H1 (cell line): ENCODE results near the gene RSAD1. TPM values are rescaled to one million over a fixed set of nuclear protein-coding genes. Genes with fewer than 3 reads are reported as not detected.

ENCODE experiments used
- CTCF ChIA-PET: fragments of 300-600 bp; sonication (Branson Sonifier 250); formaldehyde crosslinking; loops from one replicate; lab custom pipeline; 2021; ENCODE audit not compliant: partially characterized antibody; lab: Charles Lee
- POLR2A ChIA-PET: fragments of 300-600 bp; sonication (Branson Sonifier 250); formaldehyde crosslinking; loops from one replicate; lab custom pipeline; 2021; ENCODE audit warnings: inconsistent platforms; ENCODE audit not compliant: partially characterized antibody; lab: Charles Lee
- DNase-seq, 2 experiments: peaks; one replicate each; pipeline versions ENCODE4 v3.0.0 to v3.0.0-alpha.2; 2010 to 2022; ENCODE audit warnings: low spot score in 2 of 2, low read depth in 1 of 2, mixed read lengths in 1 of 2
- FAIRE-seq: peaks from 2 replicates; lab custom pipeline; 2011; peaks lifted over from hg19 to GRCh38; lab: Jason Lieb, UNC
- H2AFZ ChIP-seq: 2 replicates; pipeline ENCODE4 v1.8.1; 2012; ENCODE audit warnings: low read length, inconsistent platforms
- H2AK5ac ChIP-seq: 2 replicates; pipeline ENCODE4 v1.6.1; 2013; ENCODE audit warnings: low read depth, low read length
- H2BK120ac ChIP-seq: replicated peaks from 2 replicates; pipeline ENCODE3; 2013; ENCODE audit warnings: low read depth, low read length, inconsistent platforms
- H2BK12ac ChIP-seq: 2 replicates; pipeline ENCODE4 v1.6.1; 2013; ENCODE audit warnings: low read depth, low read length
- H2BK15ac ChIP-seq: 2 replicates; pipeline ENCODE4 v1.6.1; 2013; ENCODE audit warnings: low read length
- H2BK20ac ChIP-seq: 2 replicates; pipeline ENCODE4 v1.6.1; 2013; ENCODE audit warnings: low read length
- H2BK5ac ChIP-seq: 2 replicates; pipeline ENCODE4 v1.6.1; 2013; ENCODE audit warnings: low read depth, low read length
- H3K14ac ChIP-seq: 2 replicates; pipeline ENCODE4 v1.6.1; 2013; ENCODE audit warnings: inconsistent platforms; ENCODE audit not compliant: insufficient read length
- H3K18ac ChIP-seq: 2 replicates; pipeline ENCODE4 v1.6.1; 2013; ENCODE audit warnings: low read length; ENCODE audit errors: extremely low read depth
- H3K23ac ChIP-seq: 2 replicates; pipeline ENCODE4 v1.6.1; 2013; ENCODE audit warnings: inconsistent platforms; ENCODE audit not compliant: insufficient read length
- H3K23me2 ChIP-seq: 2 replicates; pipeline ENCODE4 v1.6.1; 2013; ENCODE audit warnings: low read depth, low read length
- H3K27ac ChIP-seq: 2 replicates; pipeline ENCODE4 v1.6.1; 2011; ENCODE audit warnings: low read depth, low read length, inconsistent platforms
- H3K27me3 ChIP-seq, 4 experiments: replicated peaks in 1 of 4; 1 replicate in 1 of 4; 2 replicates in 3 of 4; pipeline versions ENCODE4 v1.6.1 to v1.8.1; 2011 to 2013; ENCODE audit warnings: low read length in 3 of 4, mild to moderate bottlenecking in 3 of 4, inconsistent platforms in 2 of 4, mixed read lengths in 2 of 4, moderate library complexity in 1 of 4; ENCODE audit not compliant: control insufficient read depth in 3 of 4, insufficient read depth in 3 of 4; ENCODE audit errors: extremely low read depth in 1 of 4
- H3K36me3 ChIP-seq, 4 experiments: 2 replicates each; pipeline versions ENCODE4 v1.6.1 to v1.8.1; 2011 to 2013; ENCODE audit warnings: mild to moderate bottlenecking in 4 of 4, low read length in 3 of 4, moderate library complexity in 2 of 4, control low read depth in 1 of 4, inconsistent platforms in 1 of 4; ENCODE audit not compliant: insufficient read depth in 4 of 4, control insufficient read depth in 2 of 4
- H3K4ac ChIP-seq: replicated peaks from 2 replicates; pipeline ENCODE3; 2013; ENCODE audit warnings: low read length, low read depth, mixed read lengths, inconsistent platforms; ENCODE audit not compliant: insufficient read length
- H3K4me1 ChIP-seq, 4 experiments: replicated peaks in 1 of 4; 1 replicate in 1 of 4; 2 replicates in 3 of 4; pipeline versions ENCODE4 v1.6.1 to v1.8.1; 2011 to 2013; ENCODE audit warnings: low read length in 3 of 4, inconsistent platforms in 2 of 4, mixed read lengths in 1 of 4; ENCODE audit not compliant: insufficient read depth in 4 of 4, control insufficient read depth in 3 of 4
- H3K4me2 ChIP-seq, 2 experiments: 2 replicates each; pipeline versions ENCODE4 v1.6.1 to v1.8.1; 2011 to 2013; ENCODE audit warnings: low read depth in 2 of 2, low read length in 2 of 2, control low read depth in 1 of 2, inconsistent platforms in 1 of 2, mild to moderate bottlenecking in 1 of 2; ENCODE audit not compliant: insufficient read depth in 1 of 2
- H3K4me3 ChIP-seq, 4 experiments: fragments of 200-600, 300-600 bp in 1 of 4; sonication (generic), shearing (Covaris generic), sonication (Bioruptor Twin) in 1 of 4; 2 replicates each; pipeline versions ENCODE4 v1.5.1 to v1.8.1; 2011 to 2016; ENCODE audit warnings: low read length in 4 of 4, low read depth in 3 of 4, control low read depth in 2 of 4, inconsistent platforms in 2 of 4, mild to moderate bottlenecking in 2 of 4, mixed read lengths in 1 of 4, moderate library complexity in 1 of 4; ENCODE audit not compliant: insufficient read depth in 2 of 4; ENCODE audit errors: extremely low read depth in 1 of 4
- H3K56ac ChIP-seq: replicated peaks from 2 replicates; pipeline ENCODE3; 2013; ENCODE audit warnings: low read depth, mild to moderate bottlenecking, mixed read lengths, low read length, inconsistent platforms; ENCODE audit not compliant: insufficient read length
- H3K79me1 ChIP-seq: 2 replicates; pipeline ENCODE4 v1.6.1; 2013; ENCODE audit warnings: low read depth, low read length, control low read depth
- H3K79me2 ChIP-seq, 2 experiments: 2 replicates each; pipeline versions ENCODE4 v1.6.1 to v1.8.1; 2012 to 2013; ENCODE audit warnings: low read length in 2 of 2, mild to moderate bottlenecking in 2 of 2, inconsistent platforms in 1 of 2; ENCODE audit not compliant: insufficient read depth in 2 of 2, control insufficient read depth in 1 of 2
- H3K9ac ChIP-seq, 4 experiments: replicated peaks in 1 of 4; 1 replicate in 1 of 4; 2 replicates in 3 of 4; pipeline versions ENCODE4 v1.6.1 to v1.8.1; 2011 to 2013; ENCODE audit warnings: low read depth in 3 of 4, low read length in 3 of 4, control low read depth in 2 of 4, mild to moderate bottlenecking in 2 of 4, moderate library complexity in 2 of 4, inconsistent platforms in 1 of 4; ENCODE audit errors: extremely low read depth in 1 of 4
- H3K9me3 ChIP-seq, 2 experiments: 2 replicates each; pipeline versions ENCODE4 v1.6.1 to v1.8.1; 2012 to 2013; ENCODE audit warnings: mild to moderate bottlenecking in 2 of 2, moderate library complexity in 2 of 2, control low read depth in 1 of 2, inconsistent platforms in 1 of 2, low read depth in 1 of 2, low read length in 1 of 2, mixed read lengths in 1 of 2; ENCODE audit not compliant: insufficient read depth in 2 of 2
- H4K20me1 ChIP-seq, 2 experiments: replicated peaks in 1 of 2; 2 replicates each; pipeline versions ENCODE3 to v1.8.1; 2011 to 2013; ENCODE audit warnings: inconsistent platforms in 2 of 2, low read length in 2 of 2, mild to moderate bottlenecking in 1 of 2; ENCODE audit not compliant: insufficient read depth in 2 of 2, control insufficient read depth in 1 of 2
- H4K5ac ChIP-seq: 2 replicates; pipeline ENCODE4 v1.6.1; 2013; ENCODE audit warnings: low read length, low read depth, mixed read lengths, inconsistent platforms; ENCODE audit not compliant: insufficient read length
- H4K8ac ChIP-seq: 2 replicates; pipeline ENCODE4 v1.8.0; 2013; ENCODE audit warnings: mild to moderate bottlenecking, moderate library complexity, low read length, inconsistent platforms; ENCODE audit not compliant: insufficient read depth; ENCODE audit errors: extremely low read depth
- H4K91ac ChIP-seq: replicated peaks from 2 replicates; pipeline ENCODE3; 2013; ENCODE audit warnings: low read length, mixed read lengths, inconsistent platforms; ENCODE audit not compliant: insufficient read length
- ASH2L ChIP-seq: fragments of 200-600, 300-600 bp; sonication (generic); IDR thresholded peaks from one replicate; pipeline ENCODE4 v1.7.1; 2017; ENCODE audit warnings: low read length
- CBX8 ChIP-seq: fragments of 300-800, 300-1000 bp; sonication (generic); IDR thresholded peaks from 2 replicates; pipeline ENCODE4 v1.7.1; 2016; ENCODE audit warnings: low read depth, low read length, borderline replicate concordance
- CHD2 ChIP-seq: IDR thresholded peaks from 2 replicates; pipeline ENCODE4 v1.6.1; 2012; ENCODE audit warnings: low read length, improper control_type of control experiment
- CTCF ChIP-seq, 3 experiments: IDR thresholded peaks; 1 replicate in 2 of 3; 2 replicates in 1 of 3; pipeline versions ENCODE4 v1.5.1 to v1.6.1; 2011; ENCODE audit warnings: low read length in 3 of 3, mild to moderate bottlenecking in 3 of 3, inconsistent platforms in 2 of 3, low read depth in 1 of 3, moderate library complexity in 1 of 3; ENCODE audit not compliant: insufficient read depth in 1 of 3; ENCODE audit errors: control extremely low read depth in 1 of 3
- FOSL1 ChIP-seq: IDR thresholded peaks from 2 replicates; pipeline ENCODE4 v1.6.1; 2011; ENCODE audit warnings: mild to moderate bottlenecking, low read depth, low read length, moderate library complexity; ENCODE audit not compliant: insufficient read depth
- KDM4A ChIP-seq: IDR thresholded peaks from one replicate; pipeline ENCODE4 v1.7.1; 2012; ENCODE audit warnings: low read depth, mild to moderate bottlenecking, moderate library complexity, low read length, inconsistent platforms; ENCODE audit not compliant: severe bottlenecking
- PHF8 ChIP-seq: fragments of 200-600 bp; sonication (generic); conservative IDR thresholded peaks from 2 replicates; pipeline ENCODE4 v1.7.1; 2012; ENCODE audit warnings: low read depth, mild to moderate bottlenecking, inconsistent platforms, low read length, moderate library complexity
- RFX5 ChIP-seq: IDR thresholded peaks from 2 replicates; pipeline ENCODE4 v1.6.1; 2011; ENCODE audit warnings: low read depth, low read length, improper control_type of control experiment, borderline replicate concordance
- SRF ChIP-seq: IDR thresholded peaks from 2 replicates; pipeline ENCODE4 v1.6.1; 2011; ENCODE audit warnings: mild to moderate bottlenecking, low read depth, low read length, moderate library complexity
- WGBS, 2 experiments: shearing (Covaris generic) in 1 of 2; methylation state at CpG; one replicate each; pipeline versions ENCODE4 v1.1.6 to v1.1.7; 2013 to 2015; ENCODE audit warnings: low lambda C conversion rate in 2 of 2, mixed read lengths in 2 of 2, inconsistent platforms in 1 of 2, low coverage in 1 of 2, missing lambda C conversion rate in 1 of 2; ENCODE audit not compliant: insufficient replicate concordance in 2 of 2, insufficient coverage in 1 of 2, insufficient read length in 1 of 2; ENCODE audit errors: extremely low coverage in 1 of 2, missing lambda C conversion rate in 1 of 2; 5-methylcytosine and 5-hydroxymethylcytosine counted together
- polyA plus RNA-seq, 7 experiments: library from polyadenylated mRNA; depleted of rRNA in 3 of 7; stranded (reverse) in 5 of 7; unstranded in 2 of 7; fragments of >200 nt in 5 of 7; fragments of 200-250 nt in 2 of 7; gene quantifications; 1 replicate in 5 of 7; 2 replicates in 1 of 7; 4 replicates in 1 of 7; pipeline versions ENCODE4 v1.2.1 to v1.2.3, GENCODE V29; 2011 to 2013; ENCODE audit warnings: missing spikeins in 2 of 7, mixed read lengths in 2 of 7
- total RNA-seq: library from RNA; stranded (reverse); fragmentation: NEBNext Ultra II Directional; extraction: Animal tissue kit (Norgen Biotek cat#: 25700); gene quantifications from 2 replicates; pipeline ENCODE4 v1.2.1, GENCODE V29; 2021
- TF ChIP-seq, protein P1 (sequence below): IDR thresholded peaks from 2 replicates; pipeline ENCODE4 v1.6.1; 2012; ENCODE audit warnings: inconsistent platforms

Gene RSAD1
- total and polyA plus RNA-seq, 2 of the 8 experiments (the other 6 are each of a cell fraction or from before 2014, with no cell fraction given), result 17.9 to 33.5 TPM

GRCh38 chr17:50474523-50474922 lies 4.1 kb upstream of the RSAD1 start:
- H4K20me1 ChIP-seq, result no peaks in the 10 kb centered on the region
- no peak overlapping the region for H4K5ac ChIP-seq
- H2AK5ac ChIP-seq, result no peak overlapping the region
- no peaks in the 10 kb centered on the region for H3K79me2 ChIP-seq
- H2BK20ac ChIP-seq, result no peak overlapping the region
- H3K79me1 ChIP-seq, result no peaks in the 10 kb centered on the region
- DNase-seq, result no peak
- no peak overlapping the region for H4K91ac ChIP-seq
- H2BK12ac ChIP-seq, result no peak overlapping the region
- H3K27me3 ChIP-seq, result peaks cover 0 to 13% (median 8%) of the 10 kb centered on the region in 4 experiments; a peak in 5 of 7 replicates
- H4K8ac ChIP-seq, result no peak overlapping the region
- FAIRE-seq, result no peak
- H3K36me3 ChIP-seq, result no peaks in the 10 kb centered on the region
- no peak overlapping the region for H3K9ac ChIP-seq
- no peak overlapping the region for H3K4ac ChIP-seq
- peaks cover 8% of the 10 kb centered on the region for H3K23me2 ChIP-seq
- no peaks in the 10 kb centered on the region for H3K9me3 ChIP-seq
- no peak overlapping the region for H2BK5ac ChIP-seq
- H3K4me2 ChIP-seq, result no peak overlapping the region
- H3K4me1 ChIP-seq, result peaks cover 0 to 5% (median 2%) of the 10 kb centered on the region in 4 experiments; a peak in 6 of 7 replicates
- no peak overlapping the region for H2BK120ac ChIP-seq
- POLR2A ChIA-PET, result interaction anchor here (1.1 to 1.2 kb wide), 2 partner anchors 48 to 88 kb away, joined by 3 to 4 read pairs; partner anchors contain the start of gene ACSF2
- H3K56ac ChIP-seq, result no peak overlapping the region
- CTCF ChIA-PET, result interaction anchor here (0.6 to 8.8 kb wide), 6 partner anchors 14 to 113 kb away, joined by 3 to 49 read pairs (median 4); partner anchors contain the start of gene LRRC59
- no peak overlapping the region for H3K18ac ChIP-seq
- no peak overlapping the region for H3K14ac ChIP-seq
- no peak overlapping the region for H2BK15ac ChIP-seq
- no peak overlapping the region for H2AFZ ChIP-seq
- no peak overlapping the region for H3K23ac ChIP-seq
- H3K27ac ChIP-seq, result no peak overlapping the region
- H3K4me3 ChIP-seq, result no peak overlapping the region
- 86% methylated on average over 6 of the region's 6 CpGs; no CpG with 5 or more reads in 1 of the 2 experiments for WGBS, 2 experiments
- no peak for TF ChIP-seq ASH2L
- no peak for TF ChIP-seq CBX8
- no peak for TF ChIP-seq SRF
- no peak for TF ChIP-seq CTCF (IDR thresholded peaks at IDR 0.05; ENCODE audit: control extremely low read depth in 1 of 3, insufficient read depth in 1 of 3, low read depth in 1 of 3, low read length in 3 of 3)
- TF ChIP-seq PHF8, result no peak
- TF ChIP-seq, protein P1, sequence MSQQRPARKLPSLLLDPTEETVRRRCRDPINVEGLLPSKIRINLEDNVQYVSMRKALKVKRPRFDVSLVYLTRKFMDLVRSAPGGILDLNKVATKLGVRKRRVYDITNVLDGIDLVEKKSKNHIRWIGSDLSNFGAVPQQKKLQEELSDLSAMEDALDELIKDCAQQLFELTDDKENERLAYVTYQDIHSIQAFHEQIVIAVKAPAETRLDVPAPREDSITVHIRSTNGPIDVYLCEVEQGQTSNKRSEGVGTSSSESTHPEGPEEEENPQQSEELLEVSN, result no peak
- TF ChIP-seq RFX5, result no peak
- no peak for TF ChIP-seq KDM4A
- TF ChIP-seq CHD2, result no peak
- no peak for TF ChIP-seq FOSL1
